H1 (cell line): Measurements from ENCODE around the gene ITSN1. TPM values are rescaled to one million over a fixed set of nuclear protein-coding genes. Genes with fewer than 3 reads are reported as not detected.

Experiments used
- CTCF ChIA-PET: fragments of 300-600 bp; sonication (Branson Sonifier 250); formaldehyde crosslinking; loops from one replicate; lab custom pipeline; 2021; ENCODE audit not compliant: partially characterized antibody; lab: Charles Lee
- POLR2A ChIA-PET: fragments of 300-600 bp; sonication (Branson Sonifier 250); formaldehyde crosslinking; loops from one replicate; lab custom pipeline; 2021; ENCODE audit warnings: inconsistent platforms; ENCODE audit not compliant: partially characterized antibody; lab: Charles Lee
- DNase-seq, 2 experiments: peaks; one replicate each; pipeline versions ENCODE4 v3.0.0 to v3.0.0-alpha.2; 2010 to 2022; ENCODE audit warnings: low spot score in 2 of 2, low read depth in 1 of 2, mixed read lengths in 1 of 2
- FAIRE-seq: peaks from 2 replicates; lab custom pipeline; 2011; peaks lifted over from hg19 to GRCh38; lab: Jason Lieb, UNC
- H2AFZ ChIP-seq: 2 replicates; pipeline ENCODE4 v1.8.1; 2012; ENCODE audit warnings: low read length, inconsistent platforms
- H2AK5ac ChIP-seq: 2 replicates; pipeline ENCODE4 v1.6.1; 2013; ENCODE audit warnings: low read depth, low read length
- H2BK120ac ChIP-seq: replicated peaks from 2 replicates; pipeline ENCODE3; 2013; ENCODE audit warnings: low read depth, low read length, inconsistent platforms
- H2BK12ac ChIP-seq: 2 replicates; pipeline ENCODE4 v1.6.1; 2013; ENCODE audit warnings: low read depth, low read length
- H2BK15ac ChIP-seq: 2 replicates; pipeline ENCODE4 v1.6.1; 2013; ENCODE audit warnings: low read length
- H2BK20ac ChIP-seq: 2 replicates; pipeline ENCODE4 v1.6.1; 2013; ENCODE audit warnings: low read length
- H2BK5ac ChIP-seq: 2 replicates; pipeline ENCODE4 v1.6.1; 2013; ENCODE audit warnings: low read depth, low read length
- H3K14ac ChIP-seq: 2 replicates; pipeline ENCODE4 v1.6.1; 2013; ENCODE audit warnings: inconsistent platforms; ENCODE audit not compliant: insufficient read length
- H3K18ac ChIP-seq: 2 replicates; pipeline ENCODE4 v1.6.1; 2013; ENCODE audit warnings: low read length; ENCODE audit errors: extremely low read depth
- H3K23ac ChIP-seq: 2 replicates; pipeline ENCODE4 v1.6.1; 2013; ENCODE audit warnings: inconsistent platforms; ENCODE audit not compliant: insufficient read length
- H3K23me2 ChIP-seq: 2 replicates; pipeline ENCODE4 v1.6.1; 2013; ENCODE audit warnings: low read depth, low read length
- H3K27ac ChIP-seq: 2 replicates; pipeline ENCODE4 v1.6.1; 2011; ENCODE audit warnings: low read depth, low read length, inconsistent platforms
- H3K27me3 ChIP-seq, 4 experiments: replicated peaks in 1 of 4; 1 replicate in 1 of 4; 2 replicates in 3 of 4; pipeline versions ENCODE4 v1.6.1 to v1.8.1; 2011 to 2013; ENCODE audit warnings: low read length in 3 of 4, mild to moderate bottlenecking in 3 of 4, inconsistent platforms in 2 of 4, mixed read lengths in 2 of 4, moderate library complexity in 1 of 4; ENCODE audit not compliant: control insufficient read depth in 3 of 4, insufficient read depth in 3 of 4; ENCODE audit errors: extremely low read depth in 1 of 4
- H3K36me3 ChIP-seq, 4 experiments: 2 replicates each; pipeline versions ENCODE4 v1.6.1 to v1.8.1; 2011 to 2013; ENCODE audit warnings: mild to moderate bottlenecking in 4 of 4, low read length in 3 of 4, moderate library complexity in 2 of 4, control low read depth in 1 of 4, inconsistent platforms in 1 of 4; ENCODE audit not compliant: insufficient read depth in 4 of 4, control insufficient read depth in 2 of 4
- H3K4ac ChIP-seq: replicated peaks from 2 replicates; pipeline ENCODE3; 2013; ENCODE audit warnings: low read length, low read depth, mixed read lengths, inconsistent platforms; ENCODE audit not compliant: insufficient read length
- H3K4me1 ChIP-seq, 4 experiments: replicated peaks in 1 of 4; 1 replicate in 1 of 4; 2 replicates in 3 of 4; pipeline versions ENCODE4 v1.6.1 to v1.8.1; 2011 to 2013; ENCODE audit warnings: low read length in 3 of 4, inconsistent platforms in 2 of 4, mixed read lengths in 1 of 4; ENCODE audit not compliant: insufficient read depth in 4 of 4, control insufficient read depth in 3 of 4
- H3K4me2 ChIP-seq, 2 experiments: 2 replicates each; pipeline versions ENCODE4 v1.6.1 to v1.8.1; 2011 to 2013; ENCODE audit warnings: low read depth in 2 of 2, low read length in 2 of 2, control low read depth in 1 of 2, inconsistent platforms in 1 of 2, mild to moderate bottlenecking in 1 of 2; ENCODE audit not compliant: insufficient read depth in 1 of 2
- H3K4me3 ChIP-seq, 4 experiments: fragments of 200-600, 300-600 bp in 1 of 4; sonication (generic), shearing (Covaris generic), sonication (Bioruptor Twin) in 1 of 4; 2 replicates each; pipeline versions ENCODE4 v1.5.1 to v1.8.1; 2011 to 2016; ENCODE audit warnings: low read length in 4 of 4, low read depth in 3 of 4, control low read depth in 2 of 4, inconsistent platforms in 2 of 4, mild to moderate bottlenecking in 2 of 4, mixed read lengths in 1 of 4, moderate library complexity in 1 of 4; ENCODE audit not compliant: insufficient read depth in 2 of 4; ENCODE audit errors: extremely low read depth in 1 of 4
- H3K56ac ChIP-seq: replicated peaks from 2 replicates; pipeline ENCODE3; 2013; ENCODE audit warnings: low read depth, mild to moderate bottlenecking, mixed read lengths, low read length, inconsistent platforms; ENCODE audit not compliant: insufficient read length
- H3K79me1 ChIP-seq: 2 replicates; pipeline ENCODE4 v1.6.1; 2013; ENCODE audit warnings: low read depth, low read length, control low read depth
- H3K79me2 ChIP-seq, 2 experiments: 2 replicates each; pipeline versions ENCODE4 v1.6.1 to v1.8.1; 2012 to 2013; ENCODE audit warnings: low read length in 2 of 2, mild to moderate bottlenecking in 2 of 2, inconsistent platforms in 1 of 2; ENCODE audit not compliant: insufficient read depth in 2 of 2, control insufficient read depth in 1 of 2
- H3K9ac ChIP-seq, 4 experiments: replicated peaks in 1 of 4; 1 replicate in 1 of 4; 2 replicates in 3 of 4; pipeline versions ENCODE4 v1.6.1 to v1.8.1; 2011 to 2013; ENCODE audit warnings: low read depth in 3 of 4, low read length in 3 of 4, control low read depth in 2 of 4, mild to moderate bottlenecking in 2 of 4, moderate library complexity in 2 of 4, inconsistent platforms in 1 of 4; ENCODE audit errors: extremely low read depth in 1 of 4
- H3K9me3 ChIP-seq, 2 experiments: 2 replicates each; pipeline versions ENCODE4 v1.6.1 to v1.8.1; 2012 to 2013; ENCODE audit warnings: mild to moderate bottlenecking in 2 of 2, moderate library complexity in 2 of 2, control low read depth in 1 of 2, inconsistent platforms in 1 of 2, low read depth in 1 of 2, low read length in 1 of 2, mixed read lengths in 1 of 2; ENCODE audit not compliant: insufficient read depth in 2 of 2
- H4K20me1 ChIP-seq, 2 experiments: replicated peaks in 1 of 2; 2 replicates each; pipeline versions ENCODE3 to v1.8.1; 2011 to 2013; ENCODE audit warnings: inconsistent platforms in 2 of 2, low read length in 2 of 2, mild to moderate bottlenecking in 1 of 2; ENCODE audit not compliant: insufficient read depth in 2 of 2, control insufficient read depth in 1 of 2
- H4K5ac ChIP-seq: 2 replicates; pipeline ENCODE4 v1.6.1; 2013; ENCODE audit warnings: low read length, low read depth, mixed read lengths, inconsistent platforms; ENCODE audit not compliant: insufficient read length
- H4K8ac ChIP-seq: 2 replicates; pipeline ENCODE4 v1.8.0; 2013; ENCODE audit warnings: mild to moderate bottlenecking, moderate library complexity, low read length, inconsistent platforms; ENCODE audit not compliant: insufficient read depth; ENCODE audit errors: extremely low read depth
- H4K91ac ChIP-seq: replicated peaks from 2 replicates; pipeline ENCODE3; 2013; ENCODE audit warnings: low read length, mixed read lengths, inconsistent platforms; ENCODE audit not compliant: insufficient read length
- ATF2 ChIP-seq: IDR thresholded peaks from 2 replicates; pipeline ENCODE4 v1.6.1; 2012; ENCODE audit warnings: low read length, inconsistent platforms
- BCL11A ChIP-seq, 2 experiments: IDR thresholded peaks; one replicate each; pipeline ENCODE4 v1.6.1; 2011; ENCODE audit warnings: low read depth in 2 of 2, low read length in 2 of 2, mild to moderate bottlenecking in 2 of 2
- CBX8 ChIP-seq: fragments of 300-800, 300-1000 bp; sonication (generic); IDR thresholded peaks from 2 replicates; pipeline ENCODE4 v1.7.1; 2016; ENCODE audit warnings: low read depth, low read length, borderline replicate concordance
- CEBPB ChIP-seq: IDR thresholded peaks from 2 replicates; pipeline ENCODE4 v1.6.1; 2012; ENCODE audit warnings: low read depth, low read length
- EP300 ChIP-seq, 2 experiments: IDR thresholded peaks; 1 replicate in 1 of 2; 2 replicates in 1 of 2; pipeline ENCODE4 v1.6.1; 2011 to 2012; ENCODE audit warnings: low read depth in 2 of 2, low read length in 2 of 2, mild to moderate bottlenecking in 2 of 2, borderline replicate concordance in 1 of 2, inconsistent platforms in 1 of 2, moderate library complexity in 1 of 2
- FOSL1 ChIP-seq: IDR thresholded peaks from 2 replicates; pipeline ENCODE4 v1.6.1; 2011; ENCODE audit warnings: mild to moderate bottlenecking, low read depth, low read length, moderate library complexity; ENCODE audit not compliant: insufficient read depth
- RFX5 ChIP-seq: IDR thresholded peaks from 2 replicates; pipeline ENCODE4 v1.6.1; 2011; ENCODE audit warnings: low read depth, low read length, improper control_type of control experiment, borderline replicate concordance
- SP2 ChIP-seq: IDR thresholded peaks from 2 replicates; pipeline ENCODE4 v1.6.1; 2012; ENCODE audit warnings: mild to moderate bottlenecking, low read length, inconsistent platforms
- SP4 ChIP-seq: IDR thresholded peaks from 2 replicates; pipeline ENCODE4 v1.6.1; 2012; ENCODE audit warnings: low read length, inconsistent platforms
- SUZ12 ChIP-seq: fragments of 200-600 bp; sonication (generic); IDR thresholded peaks from 2 replicates; pipeline ENCODE4 v1.6.1; 2012; ENCODE audit warnings: mild to moderate bottlenecking, inconsistent platforms, low read length, moderate library complexity, mixed read lengths
- ZNF274 ChIP-seq: IDR thresholded peaks from 2 replicates; pipeline ENCODE4 v1.7.0; 2012; ENCODE audit warnings: low read length, borderline replicate concordance; ENCODE audit errors: extremely low read depth
- WGBS, 2 experiments: shearing (Covaris generic) in 1 of 2; methylation state at CpG; one replicate each; pipeline versions ENCODE4 v1.1.6 to v1.1.7; 2013 to 2015; ENCODE audit warnings: low lambda C conversion rate in 2 of 2, mixed read lengths in 2 of 2, inconsistent platforms in 1 of 2, low coverage in 1 of 2, missing lambda C conversion rate in 1 of 2; ENCODE audit not compliant: insufficient replicate concordance in 2 of 2, insufficient coverage in 1 of 2, insufficient read length in 1 of 2; ENCODE audit errors: extremely low coverage in 1 of 2, missing lambda C conversion rate in 1 of 2; 5-methylcytosine and 5-hydroxymethylcytosine counted together
- polyA plus RNA-seq, 7 experiments: library from polyadenylated mRNA; depleted of rRNA in 3 of 7; stranded (reverse) in 5 of 7; unstranded in 2 of 7; fragments of >200 nt in 5 of 7; fragments of 200-250 nt in 2 of 7; gene quantifications; 1 replicate in 5 of 7; 2 replicates in 1 of 7; 4 replicates in 1 of 7; pipeline versions ENCODE4 v1.2.1 to v1.2.3, GENCODE V29; 2011 to 2013; ENCODE audit warnings: missing spikeins in 2 of 7, mixed read lengths in 2 of 7
- total RNA-seq: library from RNA; stranded (reverse); fragmentation: NEBNext Ultra II Directional; extraction: Animal tissue kit (Norgen Biotek cat#: 25700); gene quantifications from 2 replicates; pipeline ENCODE4 v1.2.1, GENCODE V29; 2021

The ITSN1 gene
- total and polyA plus RNA-seq, 2 of the 8 experiments (the other 6 are each of a cell fraction or from before 2014, with no cell fraction given) = 60.8 to 78.1 TPM

GRCh38 chr21:33817138-33817537, 174.8 kb downstream of the ITSN1 start:
- DNase-seq (no peak), FAIRE-seq (no peak)
- Histone ChIP-seq H3K14ac (no peak overlapping the region), H2BK20ac (no peak overlapping the region), H2BK15ac (no peak overlapping the region), H4K20me1 (no peaks in the 10 kb centered on the region), H3K79me2 (no peaks in the 10 kb centered on the region), H3K4ac (no peak overlapping the region), H3K79me1 (no peaks in the 10 kb centered on the region), H2AFZ (no peak overlapping the region), H4K5ac (no peak overlapping the region), H3K4me1 (no peaks in the 10 kb centered on the region; a peak in 2 of 7 replicates), H3K27ac (no peak overlapping the region), H3K9me3 (no peaks in the 10 kb centered on the region), H3K4me2 (no peak overlapping the region), H3K56ac (no peak overlapping the region), H3K27me3 (no peaks in the 10 kb centered on the region), H3K18ac (no peak overlapping the region), H2BK12ac (no peak overlapping the region), H3K23ac (no peak overlapping the region), H2AK5ac (no peak overlapping the region), H2BK5ac (no peak overlapping the region), H3K9ac (no peak overlapping the region), H4K8ac (no peak overlapping the region), H4K91ac (no peak overlapping the region), H3K23me2 (no peaks in the 10 kb centered on the region; the same call in 1 of the 2 replicates), H3K36me3 (peaks cover 4 to 59% (median 23%) of the 10 kb centered on the region in 4 experiments), H3K4me3 (no peak overlapping the region), H2BK120ac (no peak overlapping the region)
- WGBS, 2 experiments = 89% methylated on average over 7 of the region's 7 CpGs; no CpG with 5 or more reads in 1 of the 2 experiments
- ChIA-PET POLR2A (interaction anchor here (0.7 to 0.8 kb wide), 2 partner anchors 11 to 139 kb away, joined by 3 read pairs; no protein-coding TSS in a partner anchor), CTCF (interaction anchor here (1.4 kb wide), 1 partner anchor 38 kb away, joined by 4 read pairs; no protein-coding TSS in a partner anchor)
- TF ChIP-seq BCL11A (IDR thresholded peaks at IDR 0.05; ENCODE audit: low read depth in 2 of 2, low read length in 2 of 2) (no peak), ZNF274 (no peak), CEBPB (no peak), CBX8 (no peak), SP2 (no peak), ATF2 (no peak), FOSL1 (no peak), SP4 (no peak), RFX5 (no peak), SUZ12 (no peak), EP300 (IDR thresholded peaks at IDR 0.05; ENCODE audit: borderline replicate concordance in 1 of 2, low read depth in 2 of 2, low read length in 2 of 2) (no peak)
